Loucy (cell line): Measurements from ENCODE around the gene MESD.

Experiments used
- H2AFZ ChIP-seq: fragments of 200-600 bp; sonication (generic); 2 replicates; pipeline ENCODE4 v1.6.0; 2016; ENCODE audit warnings: antibody characterized with exemption, mild to moderate bottlenecking, low read length, moderate library complexity
- H3F3A ChIP-seq: fragments of 200-600 bp; 2 replicates; pipeline ENCODE4 v1.6.0; 2016; ENCODE audit warnings: antibody characterized with exemption, low read depth, mild to moderate bottlenecking
- H3K27me3 ChIP-seq: fragments of 200-600 bp; sonication (generic); 2 replicates; pipeline ENCODE4 v1.6.1; 2014; ENCODE audit warnings: low read length, mild to moderate bottlenecking; ENCODE audit not compliant: insufficient read depth, poor library complexity, severe bottlenecking
- H3K36me3 ChIP-seq: fragments of 200-600 bp; sonication (generic); 2 replicates; pipeline ENCODE4 v1.6.1; 2016; ENCODE audit warnings: low read length; ENCODE audit not compliant: insufficient read depth
- H3K4me1 ChIP-seq: fragments of 200-600 bp; sonication (generic); 2 replicates; pipeline ENCODE4 v1.5.1; 2014; ENCODE audit warnings: low read length, mild to moderate bottlenecking; ENCODE audit not compliant: insufficient read depth, poor library complexity, severe bottlenecking
- H3K4me2 ChIP-seq: fragments of 200-600 bp; sonication (generic); 2 replicates; pipeline ENCODE4 v1.6.0; 2014; ENCODE audit warnings: antibody characterized with exemption, low read length, low read depth, mild to moderate bottlenecking; ENCODE audit not compliant: poor library complexity, severe bottlenecking
- H3K4me3 ChIP-seq: fragments of 200-600 bp; sonication (generic); 2 replicates; pipeline ENCODE4 v1.5.1; 2014; ENCODE audit warnings: low read length, mild to moderate bottlenecking, mixed read lengths; ENCODE audit not compliant: poor library complexity, severe bottlenecking
- H3K79me2 ChIP-seq: fragments of 200-600 bp; sonication (generic); 2 replicates; pipeline ENCODE4 v1.6.1; 2014; ENCODE audit warnings: low read length; ENCODE audit not compliant: insufficient read depth
- H3K9ac ChIP-seq: fragments of 200-600 bp; sonication (generic); 2 replicates; pipeline ENCODE4 v1.6.0; 2014; ENCODE audit warnings: mild to moderate bottlenecking, low read depth, low read length, moderate library complexity; ENCODE audit not compliant: poor library complexity, severe bottlenecking
- H3K9me2 ChIP-seq: fragments of 200-600 bp; sonication (generic); replicated peaks from 2 replicates; pipeline ENCODE4 v1.6.1; 2016; ENCODE audit warnings: low read depth, low read length, mixed read lengths
- H3K9me3 ChIP-seq: fragments of 200-600 bp; sonication (generic); 2 replicates; pipeline ENCODE4 v1.6.1; 2014; ENCODE audit warnings: mild to moderate bottlenecking, antibody characterized with exemption, low read length, low read depth; ENCODE audit not compliant: insufficient read depth
- H4K20me1 ChIP-seq: fragments of 200-600 bp; sonication (generic); 2 replicates; pipeline ENCODE4 v1.6.0; 2014; ENCODE audit warnings: antibody characterized with exemption, low read length, mild to moderate bottlenecking; ENCODE audit not compliant: insufficient read depth, poor library complexity, severe bottlenecking
- CTCF ChIP-seq: fragments of 200-600 bp; sonication (generic); conservative IDR thresholded peaks from 2 replicates; pipeline ENCODE4 v1.5.1; 2014; ENCODE audit warnings: mild to moderate bottlenecking, antibody characterized with exemption, low read length
- EZH2phosphoT487 ChIP-seq: fragments of 200-600 bp; IDR thresholded peaks from 2 replicates; pipeline ENCODE4 v1.6.1; 2018; ENCODE audit warnings: antibody characterized with exemption, mild to moderate bottlenecking, moderate library complexity, borderline replicate concordance

MESD gene

GRCh38 chr15:81007428-81008064 lies 17.9 kb upstream of the MESD start:
- no peak overlapping the region for H3K4me3 ChIP-seq
- H3K9ac ChIP-seq, result no peak overlapping the region
- H3K9me3 ChIP-seq, result no peaks in the 10 kb centered on the region
- peaks cover 47% of the 10 kb centered on the region for H3K79me2 ChIP-seq
- TF ChIP-seq EZH2phosphoT487, result no peak
- no peak overlapping the region for H3K4me2 ChIP-seq
- peaks cover 22% of the 10 kb centered on the region for H4K20me1 ChIP-seq
- H3K36me3 ChIP-seq, result no peaks in the 10 kb centered on the region
- H3K27me3 ChIP-seq, result no peaks in the 10 kb centered on the region
- H2AFZ ChIP-seq, result no peak overlapping the region
- H3F3A ChIP-seq, result no peaks in the 10 kb centered on the region
- no peaks in the 10 kb centered on the region for H3K9me2 ChIP-seq
- peaks cover 47% of the 10 kb centered on the region for H3K4me1 ChIP-seq

GRCh38 chr15:81006124-81006523 lies 16.5 kb upstream of the MESD start:
- Histone ChIP-seq H4K20me1 (peaks cover 26% of the 10 kb centered on the region), H3K9me3 (no peaks in the 10 kb centered on the region), H3K27me3 (no peaks in the 10 kb centered on the region), H3K9ac (no peak overlapping the region), H3K9me2 (no peaks in the 10 kb centered on the region), H2AFZ (no peak overlapping the region), H3K4me1 (peaks cover 47% of the 10 kb centered on the region), H3F3A (no peaks in the 10 kb centered on the region), H3K79me2 (peaks cover 62% of the 10 kb centered on the region), H3K4me2 (peak overlapping the region; percentile 78), H3K36me3 (no peaks in the 10 kb centered on the region), H3K4me3 (no peak overlapping the region)
- TF ChIP-seq EZH2phosphoT487 (no peak), CTCF (no peak)

GRCh38 chr15:81003097-81003350 lies 13.4 kb upstream of the MESD start:
- Histone ChIP-seq H3K9me3 (no peaks in the 10 kb centered on the region), H4K20me1 (peaks cover 26% of the 10 kb centered on the region), H3K4me3 (peak overlapping the region; percentile 97), H3K79me2 (peaks cover 70% of the 10 kb centered on the region), H3K9me2 (no peaks in the 10 kb centered on the region), H2AFZ (no peak overlapping the region), H3K4me2 (peak overlapping the region; percentile 78), H3K36me3 (no peaks in the 10 kb centered on the region), H3K4me1 (peaks cover 45% of the 10 kb centered on the region), H3K9ac (no peak overlapping the region), H3F3A (0 out of 2 replicates have a peak, but pooled peaks cover 4% of the 10 kb centered on the region), H3K27me3 (no peaks in the 10 kb centered on the region)
- TF ChIP-seq EZH2phosphoT487, result no peak
- TF ChIP-seq CTCF, result no peak
